ENCODE results near the gene NSMCE1. TPM values are rescaled to one million over a fixed set of nuclear protein-coding genes. Genes with fewer than 3 reads are reported as not detected.
A peak's percentile ranks its signal among the peaks of the same experiment; 100 is the strongest.
"Not testable (repeated sequence)": the region's sequence is repeated elsewhere in the genome, so short reads cannot be mapped to it uniquely, and the experiment has no call there.

NSMCE1 gene
- total and polyA plus RNA-seq, 7 experiments from 2014 or later: 45.5 to 220 (median 71.7) TPM

- peaks cover 15 to 41% of the 10 kb centered on the region in 2 donors for H3K4me1 ChIP-seq (ENCODE audit: control insufficient read depth in 2 of 2, insufficient read depth in 2 of 2, low read length in 2 of 2)
- Mint-ChIP-seq H3K36me3 (peaks cover 0 to 26% (median 0%) of the 10 kb centered on the region in 5 donors), H3K27me3 (no peaks in the 10 kb centered on the region), H3K27ac (peak overlapping the region; percentile 94 to 99 (median 99)), H3K4me3 (peak overlapping the region; percentile 92 to 99 (median 96)), H3K9me3 (peaks cover 0 to 4% (median 0%) of the 10 kb centered on the region in 11 donors), H3K4me1 (peaks cover 43 to 95% (median 78%) of the 10 kb centered on the region in 7 donors)
- intact Hi-C loops (cut with micrococcal nuclease): loop anchor here in 1 of 2 donors (2.0 kb wide), 3 partner anchors 13 to 67 kb away; partner anchors contain the start of gene KDM8
- H3K9me3 ChIP-seq (ENCODE audit: control insufficient read depth in 2 of 3, low read length in 3 of 3): no peaks in the 10 kb centered on the region
- H3K36me3 ChIP-seq (ENCODE audit: control insufficient read depth in 2 of 3, insufficient read depth in 3 of 3, low read length in 3 of 3): peaks cover 0 to 6% (median 0%) of the 10 kb centered on the region in 3 experiments
- peak in 1 of 9 donors; percentile 13 for DNase-seq
- no peaks in the 10 kb centered on the region for H3K27me3 ChIP-seq (ENCODE audit: control insufficient read depth in 2 of 2, insufficient read depth in 2 of 2, low read length in 2 of 2)
- peak overlapping the region; percentile 92 for H3K4me3 ChIP-seq (ENCODE audit: low read length)
- peak overlapping the region; percentile 87 for H3K27ac ChIP-seq (ENCODE audit: low read depth, low read length)
- CTCF ChIA-PET: interaction anchor here (0.6 to 1.1 kb wide), 3 partner anchors 9 to 49 kb away, joined by 3 read pairs; no protein-coding TSS in a partner anchor
- no peak for ATAC-seq
- POLR2A ChIA-PET: interaction anchor here (0.9 to 4.1 kb wide), 16 partner anchors 9 to 81 kb away, joined by 3 to 21 read pairs (median 4); no protein-coding TSS in a partner anchor
These were observed 953 bp upstream of the NSMCE1 start for GRCh38 chr16:27269300-27270150.

GRCh38 chr16:27267037-27267677 is 1.4 kb downstream of the NSMCE1 start:
- peaks cover 15 to 25% of the 10 kb centered on the region in 2 donors for H3K4me1 ChIP-seq (ENCODE audit: control insufficient read depth in 2 of 2, insufficient read depth in 2 of 2, low read length in 2 of 2)
- intact Hi-C loops (cut with micrococcal nuclease): no loop called here

GRCh38 chr16:27265982-27266381 is 2.6 kb downstream of the NSMCE1 start:
- Histone ChIP-seq H3K27me3 (ENCODE audit: control insufficient read depth in 2 of 2, insufficient read depth in 2 of 2, low read length in 2 of 2) (no peaks in the 10 kb centered on the region), H3K4me1 (ENCODE audit: control insufficient read depth in 2 of 2, insufficient read depth in 2 of 2, low read length in 2 of 2) (peaks cover 15 to 19% of the 10 kb centered on the region in 2 donors), H3K4me3 (ENCODE audit: low read length) (no peak overlapping the region), H3K9me3 (ENCODE audit: control insufficient read depth in 2 of 3, low read length in 3 of 3) (no peaks in the 10 kb centered on the region), H3K36me3 (ENCODE audit: control insufficient read depth in 2 of 3, insufficient read depth in 3 of 3, low read length in 3 of 3) (peaks cover 0 to 6% (median 0%) of the 10 kb centered on the region in 3 experiments), H3K27ac (ENCODE audit: low read depth, low read length) (no peak overlapping the region)
- DNase-seq (no peak), ATAC-seq (no peak)
- intact Hi-C loops (cut with micrococcal nuclease): no loop called here
- H3K36me3 Mint-ChIP-seq: peaks cover 5 to 45% (median 13%) of the 10 kb centered on the region in 5 donors
- peaks cover 0 to 4% (median 0%) of the 10 kb centered on the region in 11 donors for H3K9me3 Mint-ChIP-seq
- no peaks in the 10 kb centered on the region for H3K27me3 Mint-ChIP-seq
- ChIA-PET POLR2A (interaction anchor here (0.9 to 3.4 kb wide), 3 partner anchors 9 to 62 kb away, joined by 3 to 13 read pairs (median 4); no protein-coding TSS in a partner anchor), CTCF (interaction anchor here (1.0 kb wide), 1 partner anchor 31 kb away, joined by 3 read pairs; no protein-coding TSS in a partner anchor)
- peaks cover 41 to 96% (median 79%) of the 10 kb centered on the region in 7 donors for H3K4me1 Mint-ChIP-seq
- H3K4me3 Mint-ChIP-seq: peak overlapping the region in 6 of 10 donors; percentile 2 to 22 (median 8)
- peak overlapping the region in 7 of 9 donors; percentile 5 to 75 (median 46) for H3K27ac Mint-ChIP-seq

More at GRCh38 chr16:27267037-27267677, 1.4 kb downstream of the NSMCE1 start:
- H3K9me3 Mint-ChIP-seq: peaks cover 0 to 4% (median 0%) of the 10 kb centered on the region in 11 donors
- H3K4me1 Mint-ChIP-seq: peaks cover 43 to 98% (median 76%) of the 10 kb centered on the region in 7 donors
- peak overlapping the region; percentile 62 to 99 (median 97) for H3K27ac Mint-ChIP-seq
- Histone ChIP-seq H3K4me3 (ENCODE audit: low read length) (no peak overlapping the region), H3K27me3 (ENCODE audit: control insufficient read depth in 2 of 2, insufficient read depth in 2 of 2, low read length in 2 of 2) (no peaks in the 10 kb centered on the region), H3K27ac (ENCODE audit: low read depth, low read length) (no peak overlapping the region), H3K9me3 (ENCODE audit: control insufficient read depth in 2 of 3, low read length in 3 of 3) (no peaks in the 10 kb centered on the region), H3K36me3 (ENCODE audit: control insufficient read depth in 2 of 3, insufficient read depth in 3 of 3, low read length in 3 of 3) (peaks cover 0 to 6% (median 0%) of the 10 kb centered on the region in 3 experiments)
- POLR2A ChIA-PET: interaction anchor here (0.7 to 4.1 kb wide), 3 partner anchors 24 to 30 kb away, joined by 4 to 21 read pairs (median 6); no protein-coding TSS in a partner anchor
- peaks cover 5 to 46% (median 13%) of the 10 kb centered on the region in 5 donors for H3K36me3 Mint-ChIP-seq
- H3K4me3 Mint-ChIP-seq: peak overlapping the region; percentile 92 to 99 (median 96)
- CTCF ChIA-PET: interaction anchor here (0.7 to 1.8 kb wide), 2 partner anchors 30 to 32 kb away, joined by 3 to 6 read pairs; no protein-coding TSS in a partner anchor
- no peaks in the 10 kb centered on the region for H3K27me3 Mint-ChIP-seq
- no peak for ATAC-seq
- DNase-seq: peak in 1 of 9 donors; percentile 7

GRCh38 chr16:27264151-27264550 is 4.4 kb downstream of the NSMCE1 start:
- Histone ChIP-seq H3K9me3 (ENCODE audit: control insufficient read depth in 2 of 3, low read length in 3 of 3) (no peaks in the 10 kb centered on the region), H3K4me1 (ENCODE audit: control insufficient read depth in 2 of 2, insufficient read depth in 2 of 2, low read length in 2 of 2) (peaks cover 10 to 17% of the 10 kb centered on the region in 2 donors), H3K27me3 (ENCODE audit: control insufficient read depth in 2 of 2, insufficient read depth in 2 of 2, low read length in 2 of 2) (no peaks in the 10 kb centered on the region), H3K36me3 (ENCODE audit: control insufficient read depth in 2 of 3, insufficient read depth in 3 of 3, low read length in 3 of 3) (peaks cover 0 to 6% (median 0%) of the 10 kb centered on the region in 3 experiments), H3K27ac (ENCODE audit: low read depth, low read length) (no peak overlapping the region), H3K4me3 (ENCODE audit: low read length) (no peak overlapping the region)
- Mint-ChIP-seq H3K4me3 (peak overlapping the region in 2 of 10 donors; percentile 4 to 59), H3K36me3 (peaks cover 8 to 53% (median 20%) of the 10 kb centered on the region in 5 donors), H3K27me3 (no peaks in the 10 kb centered on the region), H3K9me3 (peaks cover 0 to 4% (median 0%) of the 10 kb centered on the region in 11 donors), H3K27ac (peak overlapping the region in 6 of 9 donors; percentile 8 to 69 (median 48)), H3K4me1 (peaks cover 39 to 89% (median 74%) of the 10 kb centered on the region in 7 donors)
- ATAC-seq (no peak), DNase-seq (no peak)
- ChIA-PET POLR2A (interaction anchor here (0.9 to 3.4 kb wide), 4 partner anchors 8 to 34 kb away, joined by 3 to 13 read pairs (median 6); no protein-coding TSS in a partner anchor), CTCF (interaction anchor here (0.7 kb wide), 1 partner anchor 14 kb away, joined by 7 read pairs; no protein-coding TSS in a partner anchor)
- intact Hi-C loops (cut with micrococcal nuclease): no loop called here

- H3K9me3 ChIP-seq (ENCODE audit: control insufficient read depth in 2 of 3, low read length in 3 of 3); H3K27me3 ChIP-seq (ENCODE audit: control insufficient read depth in 2 of 2, insufficient read depth in 2 of 2, low read length in 2 of 2); H3K27me3 Mint-ChIP-seq; H3K36me3 ChIP-seq (ENCODE audit: control insufficient read depth in 2 of 3, insufficient read depth in 3 of 3, low read length in 3 of 3); H3K27ac ChIP-seq (ENCODE audit: low read depth, low read length); ATAC-seq; intact Hi-C loops (cut with micrococcal nuclease); DNase-seq; H3K4me3 ChIP-seq (ENCODE audit: low read length); CTCF ChIA-PET; H3K9me3 Mint-ChIP-seq: not testable (repeated sequence)
- H3K4me3 Mint-ChIP-seq: peak overlapping the region in 2 of 10 donors; percentile 25 to 30
- H3K4me1 Mint-ChIP-seq: peaks cover 40 to 88% (median 81%) of the 10 kb centered on the region in 7 donors
- POLR2A ChIA-PET: interaction anchor here (0.8 to 3.4 kb wide), 6 partner anchors 8 to 32 kb away, joined by 3 to 13 read pairs (median 5); no protein-coding TSS in a partner anchor
- H3K27ac Mint-ChIP-seq: peak overlapping the region in 2 of 9 donors; percentile 0 to 38
- H3K4me1 ChIP-seq (ENCODE audit: control insufficient read depth in 2 of 2, insufficient read depth in 2 of 2, low read length in 2 of 2): peaks cover 4 to 19% of the 10 kb centered on the region in 2 donors
- H3K36me3 Mint-ChIP-seq: peaks cover 8 to 54% (median 22%) of the 10 kb centered on the region in 5 donors
These were observed 5.6 kb downstream of the NSMCE1 start for GRCh38 chr16:27262904-27263423.
